ENCODE results near the gene RHOT2. TPM values are rescaled to one million over a fixed set of nuclear protein-coding genes. Genes with fewer than 3 reads are reported as not detected.

The RHOT2 gene
- total and polyA plus RNA-seq, 2 of the 8 experiments (the other 6 are each of a cell fraction or from before 2014, with no cell fraction given): 149 to 194 TPM

- Histone ChIP-seq H3K9me3 (ENCODE audit: insufficient read depth in 2 of 2, low read depth in 1 of 2, low read length in 1 of 2) (no peaks in the 10 kb centered on the region), H2BK12ac (ENCODE audit: low read depth, low read length) (no peak overlapping the region), H3K27me3 (replicated peaks in 1 of 4; ENCODE audit: control insufficient read depth in 3 of 4, extremely low read depth in 1 of 4, insufficient read depth in 3 of 4, low read length in 3 of 4) (peaks cover 1 to 56% (median 29%) of the 10 kb centered on the region in 4 experiments), H4K8ac (ENCODE audit: extremely low read depth, insufficient read depth, low read length) (peak overlapping the region; percentile 17; the same call in 1 of the 2 replicates), H2BK5ac (ENCODE audit: low read depth, low read length) (no peak overlapping the region), H2BK120ac (replicated peaks; ENCODE audit: low read depth, low read length) (no peak overlapping the region), H3K79me2 (ENCODE audit: control insufficient read depth in 1 of 2, insufficient read depth in 2 of 2, low read length in 2 of 2) (no peaks in the 10 kb centered on the region), H2AK5ac (ENCODE audit: low read depth, low read length) (peak overlapping the region; percentile 75; the same call in 1 of the 2 replicates), H2AFZ (ENCODE audit: low read length) (no peak overlapping the region), H4K91ac (replicated peaks; ENCODE audit: insufficient read length, low read length) (no peak overlapping the region), H3K14ac (ENCODE audit: insufficient read length) (no peak overlapping the region), H3K4me1 (replicated peaks in 1 of 4; ENCODE audit: control insufficient read depth in 3 of 4, insufficient read depth in 4 of 4, low read length in 3 of 4) (peaks cover 0 to 23% (median 14%) of the 10 kb centered on the region in 4 experiments; a peak in 5 of 7 replicates), H3K27ac (ENCODE audit: low read depth, low read length) (no peak overlapping the region), H3K9ac (replicated peaks in 1 of 4; ENCODE audit: extremely low read depth in 1 of 4, low read depth in 3 of 4, low read length in 3 of 4) (no peak overlapping the region), H2BK20ac (ENCODE audit: low read length) (no peak overlapping the region), H3K23me2 (ENCODE audit: low read depth, low read length) (peaks cover 11% of the 10 kb centered on the region; the same call in 1 of the 2 replicates), H3K36me3 (ENCODE audit: control insufficient read depth in 2 of 4, insufficient read depth in 4 of 4, low read length in 3 of 4) (no peaks in the 10 kb centered on the region), H3K4me2 (ENCODE audit: insufficient read depth in 1 of 2, low read depth in 2 of 2, low read length in 2 of 2) (0 out of 4 replicates have a peak overlapping the region, but pooled peaks of 1 of the 2 experiments have one; percentile 53), H3K23ac (ENCODE audit: insufficient read length) (no peak overlapping the region), H2BK15ac (ENCODE audit: low read length) (no peak overlapping the region), H3K18ac (ENCODE audit: extremely low read depth, low read length) (no peak overlapping the region), H4K20me1 (replicated peaks in 1 of 2; ENCODE audit: control insufficient read depth in 1 of 2, insufficient read depth in 2 of 2, low read length in 2 of 2) (peaks cover 2 to 4% of the 10 kb centered on the region in 2 experiments), H3K4ac (replicated peaks; ENCODE audit: insufficient read length, low read depth, low read length) (no peak overlapping the region), H3K4me3 (ENCODE audit: extremely low read depth in 1 of 4, insufficient read depth in 2 of 4, low read depth in 3 of 4, low read length in 4 of 4) (no peak overlapping the region), H3K79me1 (ENCODE audit: low read depth, low read length) (no peaks in the 10 kb centered on the region), H4K5ac (ENCODE audit: insufficient read length, low read depth, low read length) (no peak overlapping the region), H3K56ac (replicated peaks; ENCODE audit: insufficient read length, low read depth, low read length) (no peak overlapping the region)
- CTCF ChIA-PET (ENCODE audit: partially characterized antibody): interaction anchor here (0.8 to 33.4 kb wide), 7 partner anchors 11 to 168 kb away, joined by 3 to 977 read pairs (median 5); partner anchors contain the start of genes ANTKMT, CCDC78, CHTF18 and CIAO3
- 88% methylated on average over 11 of the region's 11 CpGs; no CpG with 5 or more reads in 1 of the 2 experiments for WGBS, 2 experiments (ENCODE audit: extremely low coverage in 1 of 2, insufficient coverage in 1 of 2, insufficient read length in 1 of 2, insufficient replicate concordance in 2 of 2, low coverage in 1 of 2, low lambda C conversion rate in 2 of 2, missing lambda C conversion rate in 1 of 2)
- no peak for FAIRE-seq
- no peak for DNase-seq (ENCODE audit: low read depth in 1 of 2, low spot score in 2 of 2)
- POLR2A ChIA-PET (ENCODE audit: partially characterized antibody): interaction anchor here (0.8 to 20.9 kb wide), 5 partner anchors 13 to 69 kb away, joined by 3 to 353 read pairs (median 4); partner anchors contain the start of genes ANTKMT, CCDC78, HAGHL and JMJD8
- TF ChIP-seq, protein P1, sequence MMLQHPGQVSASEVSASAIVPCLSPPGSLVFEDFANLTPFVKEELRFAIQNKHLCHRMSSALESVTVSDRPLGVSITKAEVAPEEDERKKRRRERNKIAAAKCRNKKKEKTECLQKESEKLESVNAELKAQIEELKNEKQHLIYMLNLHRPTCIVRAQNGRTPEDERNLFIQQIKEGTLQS (IDR thresholded peaks at IDR 0.05; ENCODE audit: insufficient read depth, low read depth, low read length): no peak
- TF ChIP-seq EP300 (IDR thresholded peaks at IDR 0.05; ENCODE audit: borderline replicate concordance in 1 of 2, low read depth in 2 of 2, low read length in 2 of 2) (no peak), SIX5 (IDR thresholded peaks at IDR 0.05; ENCODE audit: low read depth, low read length) (no peak), RFX5 (IDR thresholded peaks at IDR 0.05; ENCODE audit: borderline replicate concordance, low read depth, low read length) (no peak), GTF2F1 (IDR thresholded peaks at IDR 0.05; ENCODE audit: borderline replicate concordance, low read depth, low read length) (no peak), SIN3A (conservative IDR thresholded peaks at IDR 0.05 in 1 of 2, IDR thresholded peaks at IDR 0.05 in 1 of 2; ENCODE audit: low read depth in 1 of 2, low read length in 2 of 2) (no peak), SP2 (IDR thresholded peaks at IDR 0.05; ENCODE audit: low read length) (no peak), CREB1 (IDR thresholded peaks at IDR 0.05) (no peak), TAF7 (optimal IDR thresholded peaks at IDR 0.05; ENCODE audit: borderline replicate concordance, low read depth, low read length) (no peak), POLR2AphosphoS5 (IDR thresholded peaks at IDR 0.05; ENCODE audit: low read depth, low read length) (no peak), SP4 (IDR thresholded peaks at IDR 0.05; ENCODE audit: low read length) (no peak), ASH2L (IDR thresholded peaks at IDR 0.05; ENCODE audit: low read length) (no peak), POU5F1 (IDR thresholded peaks at IDR 0.05; ENCODE audit: low read depth, low read length) (no peak), SIRT6 (IDR thresholded peaks at IDR 0.05; ENCODE audit: low read length) (no peak)
These were observed 46.1 kb downstream of the RHOT2 start for GRCh38 chr16:714079-714478.

Data from H1 (cell line).